Caki2 (cell line): ENCODE measurements around the gene KNTC1. TPM values are rescaled to one million over a fixed set of nuclear protein-coding genes. Genes with fewer than 3 reads are reported as not detected.
"Not testable (repeated sequence)": the region's sequence is repeated elsewhere in the genome, so short reads cannot be mapped to it uniquely, and the experiment has no call there.

Experiments used
- DNase-seq: peaks from one replicate; pipeline ENCODE4 v3.0.0-alpha.2; 2015; ENCODE audit warnings: low read depth
- in situ Hi-C: cut with HindIII; loops from 2 replicates; pipeline ENCODE4 v1.10.0; 2016; ENCODE audit warnings: low sequenced_read_pairs, low pct_unique_long_range_greater_than_20kb, mixed read lengths
- total RNA-seq: library from RNA; depleted of rRNA; stranded (reverse); fragments of >200 nt; shearing (Covaris generic); gene quantifications from 2 replicates; pipeline ENCODE4 v1.2.3, GENCODE V29; 2014; ENCODE audit warnings: low replicate concordance

The KNTC1 gene
- total RNA-seq, 1 experiment from 2014 or later, result 32.6 TPM

- no peak for DNase-seq
- in situ Hi-C loops, result no loop called here
Observed at GRCh38 chr12:122602456-122602855, 75.4 kb downstream of the KNTC1 start.

GRCh38 chr12:122604993-122605392 is 77.9 kb downstream of the KNTC1 start:
- DNase-seq, result no peak
- in situ Hi-C loops, result no loop called here

- DNase-seq, result no peak
- in situ Hi-C loops, result no loop called here
Observed at GRCh38 chr12:122609732-122610131, 82.7 kb downstream of the KNTC1 start.

- DNase-seq, result no peak
- in situ Hi-C loops, result no loop called here
Observed at GRCh38 chr12:122610207-122610606, 83.2 kb downstream of the KNTC1 start.

- DNase-seq, result no peak
Observed at GRCh38 chr12:122610911-122611310, 83.9 kb downstream of the KNTC1 start.

GRCh38 chr12:122614839-122615238 is 87.8 kb downstream of the KNTC1 start:
- in situ Hi-C loops, result no loop called here
- DNase-seq, result no peak

More at GRCh38 chr12:122610911-122611310, 83.9 kb downstream of the KNTC1 start:
- in situ Hi-C loops, result no loop called here

- no peak for DNase-seq
- in situ Hi-C loops, result no loop called here
Observed at GRCh38 chr12:122615780-122616179, 88.7 kb downstream of the KNTC1 start.

- in situ Hi-C loops, result no loop called here
- DNase-seq, result no peak
Observed at GRCh38 chr12:122635471-122635870, 108.4 kb downstream of the KNTC1 start.

GRCh38 chr12:122643207-122643805 is 116.3 kb downstream of the KNTC1 start:
- DNase-seq, result no peak
- in situ Hi-C loops, result no loop called here

GRCh38 chr12:122646517-122647217 is 119.6 kb downstream of the KNTC1 start:
- in situ Hi-C loops, result no loop called here
- no peak for DNase-seq

GRCh38 chr12:122651520-122652224 is 124.6 kb downstream of the KNTC1 start:
- peak; percentile 31 for DNase-seq
- in situ Hi-C loops, result no loop called here

GRCh38 chr12:122653291-122653690 is 126.2 kb downstream of the KNTC1 start:
- DNase-seq, in situ Hi-C loops: not testable (repeated sequence)

- in situ Hi-C loops, result no loop called here
- DNase-seq, result no peak
Observed at GRCh38 chr12:122656298-122656697, 129.2 kb downstream of the KNTC1 start.

- in situ Hi-C loops, result no loop called here
- peak; percentile 97 for DNase-seq
Observed at GRCh38 chr12:122659579-122659978, 132.5 kb downstream of the KNTC1 start.

GRCh38 chr12:122661246-122661645 is 134.2 kb downstream of the KNTC1 start:
- DNase-seq, result no peak
- in situ Hi-C loops, result no loop called here

GRCh38 chr12:122661938-122662337 is 134.9 kb downstream of the KNTC1 start:
- in situ Hi-C loops, result no loop called here
- DNase-seq, result no peak

- DNase-seq, result no peak
- in situ Hi-C loops, result no loop called here
Observed at GRCh38 chr12:122665349-122665748, 138.3 kb downstream of the KNTC1 start.

GRCh38 chr12:122665759-122666158 is 138.7 kb downstream of the KNTC1 start:
- in situ Hi-C loops, result no loop called here
- no peak for DNase-seq

GRCh38 chr12:122668268-122668667 is 141.2 kb downstream of the KNTC1 start:
- in situ Hi-C loops, result no loop called here
- DNase-seq, result no peak
